Liver (tissue), 9 donors: ENCODE results near the gene DCAF5. TPM values are rescaled to one million over a fixed set of nuclear protein-coding genes. Genes with fewer than 3 reads are reported as not detected.

Source experiments
- DNase-seq: peaks from one replicate; pipeline ENCODE4 v3.0.0-alpha.2; 2017; ENCODE audit warnings: low spot score
- H3K27ac ChIP-seq, 2 donors: one replicate each; pipeline ENCODE4 v1.7.0; 2013; ENCODE audit warnings: inconsistent platforms in 2 of 2, low read length in 2 of 2, control low read depth in 1 of 2, low read depth in 1 of 2, mild to moderate bottlenecking in 1 of 2
- H3K27me3 ChIP-seq, 4 donors: one replicate each; pipeline versions ENCODE4 v1.6.1 to v1.7.0; 2013; ENCODE audit warnings: low read length in 3 of 4, inconsistent platforms in 1 of 4, mild to moderate bottlenecking in 1 of 4, moderate library complexity in 1 of 4; ENCODE audit not compliant: control insufficient read depth in 4 of 4, insufficient read depth in 4 of 4
- H3K36me3 ChIP-seq, 4 donors: one replicate each; pipeline versions ENCODE4 v1.6.1 to v1.7.0; 2013; ENCODE audit warnings: low read length in 3 of 4, mild to moderate bottlenecking in 3 of 4, low read depth in 1 of 4, moderate library complexity in 1 of 4; ENCODE audit not compliant: control insufficient read depth in 4 of 4, insufficient read depth in 3 of 4
- H3K4me1 ChIP-seq, 4 donors: one replicate each; pipeline versions ENCODE4 v1.6.1 to v1.7.0; 2013; ENCODE audit warnings: low read length in 3 of 4, mild to moderate bottlenecking in 3 of 4, moderate library complexity in 1 of 4; ENCODE audit not compliant: control insufficient read depth in 4 of 4, insufficient read depth in 4 of 4
- H3K4me3 ChIP-seq, 3 donors: one replicate each; pipeline versions ENCODE4 v1.6.1 to v1.7.0; 2013; ENCODE audit warnings: low read length in 3 of 3, control low read depth in 1 of 3, low read depth in 1 of 3, mild to moderate bottlenecking in 1 of 3
- H3K9ac ChIP-seq, 2 donors: one replicate each; pipeline ENCODE4 v1.7.0; 2013; ENCODE audit warnings: low read length in 2 of 2, mild to moderate bottlenecking in 2 of 2, moderate library complexity in 2 of 2, control low read depth in 1 of 2, low read depth in 1 of 2
- H3K9me3 ChIP-seq, 4 donors: one replicate each; pipeline versions ENCODE4 v1.6.1 to v1.7.0; 2013; ENCODE audit warnings: low read length in 3 of 4; ENCODE audit not compliant: control insufficient read depth in 4 of 4
- EGR1 ChIP-seq, 2 donors: IDR thresholded peaks; 2 replicates each; pipeline ENCODE4 v1.6.1; 2016 to 2018; ENCODE audit warnings: antibody characterized with exemption in 2 of 2, low read depth in 2 of 2
- FOXA1 ChIP-seq: IDR thresholded peaks from 2 replicates; pipeline ENCODE4 v1.6.1; 2016; ENCODE audit warnings: antibody characterized with exemption
- FOXA2 ChIP-seq: IDR thresholded peaks from 2 replicates; pipeline ENCODE4 v1.6.1; 2016; ENCODE audit warnings: antibody characterized with exemption
- GABPA ChIP-seq, 2 donors: IDR thresholded peaks in 1 of 2; conservative IDR thresholded peaks in 1 of 2; 2 replicates each; pipeline ENCODE4 v1.6.1; 2016; ENCODE audit warnings: antibody characterized with exemption in 2 of 2, mild to moderate bottlenecking in 1 of 2, moderate library complexity in 1 of 2
- HNF4A ChIP-seq, 2 donors: conservative IDR thresholded peaks; 2 replicates each; pipeline ENCODE4 v1.6.1; 2016; ENCODE audit warnings: antibody characterized with exemption in 2 of 2, mild to moderate bottlenecking in 2 of 2
- HNF4G ChIP-seq: IDR thresholded peaks from 2 replicates; pipeline ENCODE4 v1.6.1; 2016; ENCODE audit warnings: antibody characterized with exemption
- JUND ChIP-seq, 2 donors: IDR thresholded peaks; 2 replicates each; pipeline ENCODE4 v1.6.1; 2016; ENCODE audit warnings: antibody characterized with exemption in 2 of 2
- NR2F2 ChIP-seq: IDR thresholded peaks from 2 replicates; pipeline ENCODE4 v1.6.1; 2016; ENCODE audit warnings: antibody characterized with exemption
- RXRA ChIP-seq, 2 donors: IDR thresholded peaks; 2 replicates each; pipeline ENCODE4 v1.6.1; 2017 to 2018; ENCODE audit warnings: antibody characterized with exemption in 2 of 2, mild to moderate bottlenecking in 1 of 2
- SP1 ChIP-seq: IDR thresholded peaks from 2 replicates; pipeline ENCODE4 v1.6.1; 2018; ENCODE audit warnings: antibody characterized with exemption, mild to moderate bottlenecking
- TAF1 ChIP-seq: conservative IDR thresholded peaks from 2 replicates; pipeline ENCODE4 v1.6.1; 2016; ENCODE audit warnings: antibody characterized with exemption, mild to moderate bottlenecking
- YY1 ChIP-seq: IDR thresholded peaks from 2 replicates; pipeline ENCODE4 v1.6.1; 2016; ENCODE audit warnings: antibody characterized with exemption, mild to moderate bottlenecking
- WGBS: extraction: QIAGEN DNeasy Blood & Tissue Kit; methylation state at CpG from one replicate; pipeline ENCODE4 v1.1.7; 2013; 5-methylcytosine and 5-hydroxymethylcytosine counted together
- polyA plus RNA-seq, 2 donors: library from polyadenylated mRNA; stranded (reverse) in 1 of 2; unstranded in 1 of 2; fragments of 200-250 nt in 1 of 2; fragments of >200 nt in 1 of 2; fragmentation: Nextera tagmentation in 1 of 2; extraction: Ambion mirVana in 1 of 2; gene quantifications; one replicate each; pipeline versions ENCODE4 v1.2.1 to v1.2.3, GENCODE V29; 2013 to 2015
- total RNA-seq, 2 donors: library from RNA; depleted of rRNA; stranded (reverse); fragments of >200 nt; gene quantifications; one replicate each; pipeline ENCODE4 v1.2.3, GENCODE V29; 2014
- TF ChIP-seq, protein P1 (sequence below): IDR thresholded peaks from 2 replicates; pipeline ENCODE4 v1.6.1; 2016; ENCODE audit warnings: antibody characterized with exemption
- TF ChIP-seq, protein P2 (sequence below): fragments of 150-350 bp; IDR thresholded peaks from 2 replicates; pipeline ENCODE4 v1.5.1; 2017; ENCODE audit warnings: improper control_type of control experiment, low read depth, low read length; ENCODE audit not compliant: missing input control
- TF ChIP-seq, protein P3 (sequence below): IDR thresholded peaks from 2 replicates; pipeline ENCODE4 v1.6.1; 2016; ENCODE audit warnings: antibody characterized with exemption
- TF ChIP-seq, protein P4 (sequence below): IDR thresholded peaks from 2 replicates; pipeline ENCODE4 v1.6.1; 2016; ENCODE audit warnings: antibody characterized with exemption
- donor health status: healthy.
- donor health status: healthy.
- donor health status: healthy.
- donor health status: healthy.
- donor health status: healthy.

DCAF5 gene
- total and polyA plus RNA-seq, 4 donors = 12.9 to 18.1 (median 14.5) TPM

DNA sequence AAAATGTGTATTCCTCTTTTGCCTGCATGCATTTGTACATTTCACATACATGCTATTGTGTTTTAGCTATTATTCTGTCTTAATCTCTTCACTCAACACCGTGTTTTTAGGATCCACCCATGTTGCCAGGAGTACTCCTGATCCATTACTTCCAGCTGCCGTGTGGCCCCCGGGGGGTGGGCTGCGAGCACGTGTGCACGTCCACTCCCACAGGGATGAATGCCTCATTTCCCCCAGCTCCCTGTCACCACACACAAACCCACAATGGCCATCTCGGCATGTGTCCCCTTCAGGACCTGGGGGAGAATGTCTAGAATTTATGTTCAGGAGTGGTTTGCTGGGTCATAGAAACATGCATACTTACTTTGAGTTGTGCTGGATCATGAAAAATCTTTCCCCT lies 111.1 kb downstream of the DCAF5 start:
- Histone ChIP-seq H3K27ac (no peak overlapping the region), H3K9me3 (no peaks in the 10 kb centered on the region), H3K4me1 (peaks cover 0 to 21% (median 11%) of the 10 kb centered on the region in 4 donors), H3K9ac (no peak overlapping the region), H3K36me3 (no peaks in the 10 kb centered on the region), H3K4me3 (no peak overlapping the region), H3K27me3 (no peaks in the 10 kb centered on the region)
- 85% methylated on average over 7 of the region's 7 CpGs for WGBS
- no peak for DNase-seq
- TF ChIP-seq FOXA2 (no peak), TAF1 (no peak), RXRA (IDR thresholded peaks at IDR 0.05) (no peak), SP1 (no peak), HNF4A (conservative IDR thresholded peaks at IDR 0.05) (no peak), FOXA1 (no peak), HNF4G (no peak), GABPA (IDR thresholded peaks at IDR 0.05 in 1 of 2, conservative IDR thresholded peaks at IDR 0.05 in 1 of 2) (no peak), YY1 (no peak), NR2F2 (no peak)
- TF ChIP-seq, protein P1, sequence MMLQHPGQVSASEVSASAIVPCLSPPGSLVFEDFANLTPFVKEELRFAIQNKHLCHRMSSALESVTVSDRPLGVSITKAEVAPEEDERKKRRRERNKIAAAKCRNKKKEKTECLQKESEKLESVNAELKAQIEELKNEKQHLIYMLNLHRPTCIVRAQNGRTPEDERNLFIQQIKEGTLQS = no peak
- TF ChIP-seq, protein P2, sequence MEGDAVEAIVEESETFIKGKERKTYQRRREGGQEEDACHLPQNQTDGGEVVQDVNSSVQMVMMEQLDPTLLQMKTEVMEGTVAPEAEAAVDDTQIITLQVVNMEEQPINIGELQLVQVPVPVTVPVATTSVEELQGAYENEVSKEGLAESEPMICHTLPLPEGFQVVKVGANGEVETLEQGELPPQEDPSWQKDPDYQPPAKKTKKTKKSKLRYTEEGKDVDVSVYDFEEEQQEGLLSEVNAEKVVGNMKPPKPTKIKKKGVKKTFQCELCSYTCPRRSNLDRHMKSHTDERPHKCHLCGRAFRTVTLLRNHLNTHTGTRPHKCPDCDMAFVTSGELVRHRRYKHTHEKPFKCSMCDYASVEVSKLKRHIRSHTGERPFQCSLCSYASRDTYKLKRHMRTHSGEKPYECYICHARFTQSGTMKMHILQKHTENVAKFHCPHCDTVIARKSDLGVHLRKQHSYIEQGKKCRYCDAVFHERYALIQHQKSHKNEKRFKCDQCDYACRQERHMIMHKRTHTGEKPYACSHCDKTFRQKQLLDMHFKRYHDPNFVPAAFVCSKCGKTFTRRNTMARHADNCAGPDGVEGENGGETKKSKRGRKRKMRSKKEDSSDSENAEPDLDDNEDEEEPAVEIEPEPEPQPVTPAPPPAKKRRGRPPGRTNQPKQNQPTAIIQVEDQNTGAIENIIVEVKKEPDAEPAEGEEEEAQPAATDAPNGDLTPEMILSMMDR = no peak
- TF ChIP-seq, protein P3, sequence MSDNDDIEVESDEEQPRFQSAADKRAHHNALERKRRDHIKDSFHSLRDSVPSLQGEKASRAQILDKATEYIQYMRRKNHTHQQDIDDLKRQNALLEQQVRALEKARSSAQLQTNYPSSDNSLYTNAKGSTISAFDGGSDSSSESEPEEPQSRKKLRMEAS = no peak

DNA sequence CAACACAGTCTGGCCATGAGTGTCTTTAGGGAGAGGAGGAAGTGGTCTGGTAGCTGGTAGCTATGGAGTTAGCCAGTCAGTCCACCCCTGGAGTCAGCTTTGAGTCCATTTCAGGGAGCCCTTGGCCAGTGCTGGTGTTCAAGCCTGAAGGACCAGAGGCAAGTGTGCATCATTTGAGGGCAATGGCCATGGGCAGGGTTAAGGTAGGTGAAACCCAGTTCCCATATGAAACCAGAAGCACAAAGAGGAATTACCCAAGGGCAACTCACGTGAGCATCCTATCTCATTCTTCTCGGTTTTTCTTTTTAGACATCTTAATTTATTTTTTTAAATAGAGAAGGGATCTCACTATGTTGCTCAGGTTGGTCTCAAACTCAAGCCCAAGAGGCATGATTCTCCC lies 112.6 kb downstream of the DCAF5 start:
- H3K27me3 ChIP-seq = no peaks in the 10 kb centered on the region
- H3K4me3 ChIP-seq = no peak overlapping the region
- H3K27ac ChIP-seq = no peak overlapping the region
- TF ChIP-seq RXRA (IDR thresholded peaks at IDR 0.05) (no peak), EGR1 (IDR thresholded peaks at IDR 0.05; ENCODE audit: low read depth in 2 of 2) (no peak), HNF4G (no peak), JUND (IDR thresholded peaks at IDR 0.05) (no peak), NR2F2 (no peak)
- no peak overlapping the region for H3K9ac ChIP-seq
- 84% methylated on average over 2 of the region's 2 CpGs for WGBS
- DNase-seq = no peak
- no peaks in the 10 kb centered on the region for H3K9me3 ChIP-seq
- no peaks in the 10 kb centered on the region for H3K36me3 ChIP-seq
- H3K4me1 ChIP-seq = peaks cover 0 to 21% (median 11%) of the 10 kb centered on the region in 4 donors

DNA sequence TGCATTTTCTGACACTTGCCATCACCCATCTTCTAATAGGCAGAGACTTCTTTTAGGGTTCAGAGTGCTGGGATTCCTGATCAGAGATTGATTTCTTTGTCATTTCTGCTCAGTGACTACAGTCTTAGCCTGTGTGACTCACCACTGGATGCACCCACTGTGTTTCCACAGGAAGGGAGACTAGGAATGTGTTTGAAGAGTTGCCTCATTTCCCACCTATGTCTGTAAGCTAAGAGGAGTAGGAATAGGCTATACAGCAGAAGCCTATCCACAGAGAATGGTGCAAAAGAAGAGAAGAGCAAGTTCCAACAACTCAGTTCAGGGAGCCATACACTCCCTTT lies 113.7 kb downstream of the DCAF5 start:
- H3K9me3 ChIP-seq = no peaks in the 10 kb centered on the region
- H3K9ac ChIP-seq = no peak overlapping the region
- TF ChIP-seq, protein P2 = no peak
- TF ChIP-seq HNF4A (conservative IDR thresholded peaks at IDR 0.05) (no peak), TAF1 (no peak), NR2F2 (no peak), JUND (IDR thresholded peaks at IDR 0.05) (no peak), GABPA (IDR thresholded peaks at IDR 0.05 in 1 of 2, conservative IDR thresholded peaks at IDR 0.05 in 1 of 2) (no peak), RXRA (IDR thresholded peaks at IDR 0.05) (no peak), HNF4G (no peak)
- TF ChIP-seq, protein P4, sequence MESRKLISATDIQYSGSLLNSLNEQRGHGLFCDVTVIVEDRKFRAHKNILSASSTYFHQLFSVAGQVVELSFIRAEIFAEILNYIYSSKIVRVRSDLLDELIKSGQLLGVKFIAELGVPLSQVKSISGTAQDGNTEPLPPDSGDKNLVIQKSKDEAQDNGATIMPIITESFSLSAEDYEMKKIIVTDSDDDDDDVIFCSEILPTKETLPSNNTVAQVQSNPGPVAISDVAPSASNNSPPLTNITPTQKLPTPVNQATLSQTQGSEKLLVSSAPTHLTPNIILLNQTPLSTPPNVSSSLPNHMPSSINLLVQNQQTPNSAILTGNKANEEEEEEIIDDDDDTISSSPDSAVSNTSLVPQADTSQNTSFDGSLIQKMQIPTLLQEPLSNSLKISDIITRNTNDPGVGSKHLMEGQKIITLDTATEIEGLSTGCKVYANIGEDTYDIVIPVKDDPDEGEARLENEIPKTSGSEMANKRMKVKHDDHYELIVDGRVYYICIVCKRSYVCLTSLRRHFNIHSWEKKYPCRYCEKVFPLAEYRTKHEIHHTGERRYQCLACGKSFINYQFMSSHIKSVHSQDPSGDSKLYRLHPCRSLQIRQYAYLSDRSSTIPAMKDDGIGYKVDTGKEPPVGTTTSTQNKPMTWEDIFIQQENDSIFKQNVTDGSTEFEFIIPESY = no peak
- TF ChIP-seq, protein P3 = no peak
- H3K27me3 ChIP-seq = no peaks in the 10 kb centered on the region
- no peak for DNase-seq
- no peak overlapping the region for H3K4me3 ChIP-seq
- H3K4me1 ChIP-seq = peaks cover 0 to 21% (median 7%) of the 10 kb centered on the region in 4 donors
- H3K36me3 ChIP-seq = no peaks in the 10 kb centered on the region
- H3K27ac ChIP-seq = no peak overlapping the region
